GM21423 (cell line): Measurements from ENCODE around the gene CFAP73.
A peak's percentile ranks its signal among the peaks of the same experiment; 100 is the strongest.

Source experiments
- ATAC-seq: cut with Tn5 transposase; IDR thresholded peaks from one replicate; pipeline ENCODE4 v1.9.1; 2021; ENCODE audit warnings: mild to moderate bottlenecking, moderate library complexity; ENCODE audit not compliant: unreplicated experiment

The CFAP73 gene

GRCh38 chr12:113163030-113163360 is 13.5 kb downstream of the CFAP73 start:
- ATAC-seq: no peak

GRCh38 chr12:113164014-113164413 is 14.5 kb downstream of the CFAP73 start:
- no peak for ATAC-seq

GRCh38 chr12:113165521-113166450 is 16.3 kb downstream of the CFAP73 start:
- no peak for ATAC-seq

GRCh38 chr12:113167868-113168267 is 18.3 kb downstream of the CFAP73 start:
- ATAC-seq: no peak

- ATAC-seq: no peak
These were observed 20.2 kb downstream of the CFAP73 start for GRCh38 chr12:113169697-113170096.

- no peak for ATAC-seq
These were observed 20.9 kb downstream of the CFAP73 start for GRCh38 chr12:113170457-113170856.

GRCh38 chr12:113170926-113171325 is 21.4 kb downstream of the CFAP73 start:
- no peak for ATAC-seq

- ATAC-seq: no peak
These were observed 22.0 kb downstream of the CFAP73 start for GRCh38 chr12:113171543-113171942.

GRCh38 chr12:113172185-113172584 is 22.7 kb downstream of the CFAP73 start:
- ATAC-seq: no peak

- peak; percentile 72 for ATAC-seq
These were observed 23.7 kb downstream of the CFAP73 start for GRCh38 chr12:113173081-113173698.

GRCh38 chr12:113174461-113175384 is 25.2 kb downstream of the CFAP73 start:
- no peak for ATAC-seq

GRCh38 chr12:113179023-113179422 is 29.5 kb downstream of the CFAP73 start:
- ATAC-seq: no peak

- no peak for ATAC-seq
These were observed 30.8 kb downstream of the CFAP73 start for GRCh38 chr12:113180333-113180732.

GRCh38 chr12:113181975-113182374 is 32.5 kb downstream of the CFAP73 start:
- ATAC-seq: no peak

- no peak for ATAC-seq
These were observed 33.6 kb downstream of the CFAP73 start for GRCh38 chr12:113183030-113183589.

GRCh38 chr12:113184098-113184899 is 34.8 kb downstream of the CFAP73 start:
- ATAC-seq: peak; percentile 41

GRCh38 chr12:113184900-113185179 is 35.3 kb downstream of the CFAP73 start:
- peak; percentile 77 for ATAC-seq

GRCh38 chr12:113185180-113186032 is 35.9 kb downstream of the CFAP73 start, which contains the start of the genes DDX54 and RITA1:
DDX54 (minus strand) TSS chr12:113185478; CDS start chr12:113185451, 27 bp downstream.
RITA1 (plus strand) TSS chr12:113185721; CDS start chr12:113186747, 1,026 bp downstream.
- ATAC-seq: peak; percentile 50

GRCh38 chr12:113186033-113186365 is 36.5 kb downstream of the CFAP73 start:
- ATAC-seq: no peak
